Renal cortex interstitium (tissue), 11 donors: ENCODE results near the gene PRKX. TPM values are rescaled to one million over a fixed set of nuclear protein-coding genes. Genes with fewer than 3 reads are reported as not detected.
"Not testable (repeated sequence)": the region's sequence is repeated elsewhere in the genome, so short reads cannot be mapped to it uniquely, and the experiment has no call there.

Experiments
- DNase-seq, 11 donors: peaks; one replicate each; pipeline ENCODE4 v3.0.0-alpha.2; 2013; ENCODE audit warnings: low read depth in 9 of 11, low spot score in 4 of 11; ENCODE audit errors: extremely low read depth in 1 of 11
- polyA plus RNA-seq, 3 donors: library from polyadenylated mRNA; unstranded; fragments of 120-200 nt; gene quantifications; one replicate each; pipeline ENCODE4 v1.2.1, GENCODE V29; 2013; ENCODE audit not compliant: insufficient read length in 3 of 3

The PRKX gene
- polyA plus RNA-seq, 3 donors: 14.6 to 22.2 (median 15.5) TPM

GRCh38 chrX:3603026-3603661 is 110.3 kb downstream of the PRKX start:
- DNase-seq: no peak

DNA sequence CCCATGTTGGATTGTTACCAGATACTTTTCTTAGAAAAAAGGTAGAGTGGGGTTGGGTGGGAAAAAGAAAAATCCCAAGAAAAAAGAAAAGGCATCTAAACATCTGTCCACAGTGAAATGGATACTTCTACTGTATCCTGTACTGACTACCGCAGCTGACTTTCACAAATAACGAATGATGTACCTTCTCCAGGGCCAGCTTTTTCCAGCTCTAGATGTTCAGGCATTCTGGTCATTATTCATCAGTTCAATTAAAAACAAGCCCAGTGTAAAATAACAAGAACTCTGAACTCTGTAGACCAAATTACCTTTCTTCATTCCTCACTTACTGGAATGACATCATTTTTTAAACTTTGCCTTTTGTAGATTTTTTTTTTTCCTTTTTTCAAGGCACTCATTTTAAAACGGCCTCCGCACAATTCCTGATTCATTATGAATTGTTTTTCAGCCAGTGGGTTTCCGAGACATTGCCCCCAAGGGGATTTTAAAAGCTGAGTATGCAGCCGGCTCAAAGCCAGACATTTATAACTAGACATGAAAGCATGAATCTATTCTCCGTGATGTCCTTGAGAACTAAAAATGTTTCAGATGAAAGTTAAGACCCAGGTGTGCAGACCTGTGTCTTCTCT is 113.5 kb downstream of the PRKX start:
- no peak for DNase-seq

DNA sequence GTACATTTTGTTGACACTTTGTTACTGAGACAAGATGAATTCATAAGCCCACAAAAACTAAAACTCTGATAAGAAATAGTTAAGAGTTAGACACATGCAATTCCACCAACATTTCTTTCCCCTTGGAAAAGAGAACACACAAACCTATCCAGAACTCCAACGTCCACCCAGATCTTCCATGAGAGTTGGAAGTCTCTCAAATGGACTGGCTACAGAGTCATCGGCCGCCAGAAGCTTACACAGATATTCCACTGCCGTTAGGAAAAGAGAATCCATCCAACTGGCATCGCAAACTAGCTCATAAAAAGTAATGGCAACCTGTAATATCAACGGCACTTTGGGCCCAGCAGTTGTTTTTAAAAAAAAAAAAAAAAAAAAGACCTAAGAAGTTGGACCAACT is 114.7 kb downstream of the PRKX start:
- DNase-seq: no peak

GRCh38 chrX:3598046-3598605 is 115.3 kb downstream of the PRKX start:
- no peak for DNase-seq

DNA sequence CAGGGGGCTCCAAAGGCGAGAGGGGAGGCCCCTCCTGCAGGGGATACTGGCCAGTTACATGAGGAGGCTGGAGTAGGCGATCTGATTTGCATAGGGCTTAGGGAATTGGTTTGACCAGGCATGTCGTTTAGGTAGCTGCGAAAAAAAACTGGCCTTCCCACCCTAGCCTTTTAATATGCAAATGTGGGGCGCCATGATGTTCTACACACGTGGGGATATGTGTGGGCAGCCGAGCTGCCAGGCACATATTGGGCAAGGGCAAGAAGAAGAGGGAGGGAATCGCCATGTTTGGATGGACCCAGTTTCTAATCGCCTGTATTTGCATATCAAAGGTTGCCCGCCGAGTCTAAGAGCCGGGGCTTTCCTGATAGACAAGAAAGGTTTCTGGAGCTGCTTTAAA is 121.3 kb downstream of the PRKX start:
- DNase-seq: no peak

GRCh38 chrX:3589474-3589873 is 124.0 kb downstream of the PRKX start:
- no peak for DNase-seq

DNA sequence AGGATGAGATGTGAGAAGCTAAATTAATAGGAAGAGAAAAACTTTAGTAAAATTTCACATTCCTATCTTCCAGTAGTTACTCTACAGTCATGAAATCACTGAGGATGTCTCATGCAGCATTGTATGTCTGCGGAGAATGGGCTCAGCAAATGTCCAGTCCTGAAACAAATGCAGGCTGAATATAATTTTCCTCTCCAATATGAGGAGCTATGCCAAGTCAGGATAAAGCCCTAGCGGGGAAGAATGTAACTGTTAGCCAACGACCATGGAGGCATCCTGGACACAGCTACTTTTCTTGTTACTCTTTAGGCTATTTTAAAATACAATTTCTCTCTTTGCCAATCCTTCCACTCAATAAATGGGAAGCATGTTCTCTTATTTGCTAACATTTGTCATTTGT is 127.7 kb downstream of the PRKX start:
- no peak for DNase-seq

DNA sequence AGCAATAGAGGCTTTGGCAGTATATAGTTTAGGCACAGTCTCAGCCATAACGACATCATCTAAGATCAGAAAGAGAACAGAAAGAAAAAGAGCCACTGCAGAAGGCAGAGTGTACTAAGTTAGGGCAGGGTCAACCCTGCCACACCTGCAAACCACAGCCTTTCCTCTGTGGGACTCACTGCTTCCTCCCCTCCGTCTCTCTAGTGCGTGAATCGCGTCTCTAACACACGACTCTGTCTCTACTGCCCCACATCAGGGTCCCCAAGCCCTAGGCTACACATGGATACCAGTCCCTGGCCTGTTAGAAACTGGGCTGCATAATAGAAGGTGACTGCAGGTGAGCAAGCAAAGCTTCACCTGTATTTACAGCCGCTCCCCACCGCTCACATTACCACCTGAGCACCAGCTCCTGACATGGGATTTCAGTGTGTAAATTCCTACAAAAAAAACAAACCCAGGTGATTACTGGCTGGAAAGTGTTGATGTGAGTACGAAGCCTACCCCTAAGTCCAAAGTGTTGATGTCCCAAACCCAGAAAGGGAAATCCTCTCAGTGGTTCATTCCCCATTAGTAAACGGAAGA is 128.9 kb downstream of the PRKX start:
- DNase-seq: no peak

DNA sequence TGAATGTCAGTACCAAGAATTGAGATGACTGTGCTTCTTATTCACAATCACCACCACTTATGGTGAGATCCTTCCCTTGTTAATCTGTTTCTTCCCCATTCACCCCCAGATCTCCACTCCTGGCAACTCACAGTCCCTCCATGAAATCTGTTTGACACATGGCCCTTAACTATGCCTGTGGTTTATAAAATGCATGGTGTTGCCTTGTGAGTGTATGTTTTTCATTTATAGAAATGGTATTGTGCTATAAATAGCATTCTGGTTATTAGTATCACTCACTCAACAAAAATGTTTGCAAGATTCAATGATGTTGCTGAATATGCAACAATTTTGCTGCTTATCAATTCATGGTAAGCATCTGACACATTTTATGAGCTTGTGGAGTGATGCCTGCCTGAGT is 131.0 kb downstream of the PRKX start:
- no peak for DNase-seq

GRCh38 chrX:3581609-3582108 is 131.8 kb downstream of the PRKX start:
- no peak for DNase-seq

DNA sequence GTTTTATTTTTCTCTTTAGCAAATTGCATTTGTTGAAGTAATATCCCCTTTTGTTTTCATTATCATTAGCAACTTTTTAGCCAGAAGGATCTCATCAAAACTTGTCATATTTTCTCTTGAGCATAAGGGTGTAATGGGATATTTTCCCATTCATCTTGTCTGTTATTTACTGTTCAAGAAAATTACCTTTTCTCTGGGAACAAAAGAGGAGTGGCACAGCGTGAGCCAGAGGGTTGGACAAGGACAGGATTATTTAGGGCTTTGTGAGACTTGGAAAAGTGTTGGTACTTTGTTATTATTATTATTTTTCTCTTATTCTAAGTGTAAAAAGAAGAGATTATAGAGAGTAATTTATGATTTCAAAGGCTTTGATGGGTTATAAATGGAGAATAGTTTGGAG is 135.9 kb downstream of the PRKX start:
- DNase-seq: no peak

GRCh38 chrX:3576886-3577501 is 136.5 kb downstream of the PRKX start:
- DNase-seq: no peak

DNA sequence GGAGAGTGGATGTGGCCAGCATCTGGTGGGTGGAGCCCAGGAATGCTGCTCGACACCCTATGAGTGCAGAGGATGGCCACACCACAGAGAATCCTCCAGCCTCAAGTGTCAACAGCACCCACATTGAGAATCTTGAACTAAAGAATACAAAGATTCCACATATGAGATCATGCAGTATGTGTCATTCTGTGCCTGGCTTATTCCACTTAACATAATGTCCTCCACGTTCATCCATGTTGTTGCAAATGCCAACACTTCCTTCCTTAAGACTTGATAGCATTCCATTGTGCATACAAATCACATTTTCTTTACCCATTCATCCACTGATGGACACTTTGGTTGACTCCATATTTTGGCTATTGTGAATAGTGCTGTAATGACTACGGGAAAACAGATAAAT is 145.8 kb downstream of the PRKX start:
- no peak for DNase-seq

- no peak for DNase-seq
Measured at GRCh38 chrX:3563451-3563850, 150.0 kb downstream of the PRKX start.

GRCh38 chrX:3560010-3560409 is 153.4 kb downstream of the PRKX start:
- DNase-seq: not testable (repeated sequence)
